Gastrocnemius medialis (tissue), 4 donors: ENCODE measurements around the gene SMG7.

Experiments
- CTCF ChIP-seq, 5 experiments: fragments of 450-650 bp in 3 of 5; fragments of 200-600 bp in 2 of 5; sonication (generic) in 2 of 5; IDR thresholded peaks in 4 of 5; conservative IDR thresholded peaks in 1 of 5; 1 replicate in 4 of 5; 2 replicates in 1 of 5; pipeline ENCODE4 v1.5.1; 2016 to 2019; ENCODE audit warnings: antibody characterized with exemption in 5 of 5, mild to moderate bottlenecking in 3 of 5, moderate library complexity in 3 of 5
- POLR2A ChIP-seq, 2 donors: fragments of 450-650 bp; IDR thresholded peaks; one replicate each; pipeline ENCODE4 v1.6.1; 2017; ENCODE audit warnings: antibody characterized with exemption in 2 of 2, mild to moderate bottlenecking in 2 of 2, moderate library complexity in 2 of 2

DNA sequence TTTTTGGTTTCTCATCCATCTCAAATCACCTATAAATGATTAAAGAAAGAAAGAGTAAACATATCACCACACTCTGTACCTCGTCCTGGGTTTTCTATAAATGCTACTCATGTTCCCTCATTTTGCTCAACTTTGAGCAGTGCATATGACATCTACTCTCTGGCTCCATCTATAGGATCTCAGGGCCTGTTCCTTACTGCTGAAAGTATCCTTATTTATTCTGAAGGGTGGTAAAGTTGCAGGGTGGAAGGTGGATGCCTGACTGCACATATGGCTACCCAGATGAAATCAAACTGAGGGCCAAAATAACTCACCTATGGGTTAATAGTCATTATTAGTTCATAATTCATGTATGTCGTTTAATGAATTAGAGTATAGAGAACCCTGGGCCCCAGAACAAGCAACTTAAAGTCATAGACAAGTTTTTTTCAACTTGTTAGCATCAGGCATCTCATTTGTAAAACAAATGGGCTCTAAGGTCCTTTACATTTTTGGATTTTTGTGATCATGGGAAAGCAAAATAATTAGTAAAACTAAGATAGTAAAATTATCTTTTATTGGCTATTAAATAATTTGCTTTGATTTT is 71.4 kb downstream of the SMG7 start:
- TF ChIP-seq POLR2A (IDR thresholded peaks at IDR 0.05) (no peak), CTCF (IDR thresholded peaks at IDR 0.05 in 4 of 5, conservative IDR thresholded peaks at IDR 0.05 in 1 of 5) (peak; percentile 23 to 59 (median 46))
